HG02571 (cell line): ENCODE results near the gene DUSP6.

Experiments used
- ATAC-seq: cut with Tn5 transposase; IDR thresholded peaks from one replicate; pipeline ENCODE4 v1.9.1; 2021; ENCODE audit warnings: mild to moderate bottlenecking, moderate library complexity; ENCODE audit not compliant: unreplicated experiment

Gene DUSP6

GRCh38 chr12:89352492-89353187 lies at the start of gene DUSP6:
TSS of gene DUSP6 (minus strand) at chr12:89352501. CDS start at chr12:89352039, 462 bp downstream.
- ATAC-seq: peak; percentile 24

- no peak for ATAC-seq
Observed at GRCh38 chr12:89401433-89402058, 49.2 kb upstream of the DUSP6 start.

GRCh38 chr12:89400415-89400814 lies 48.1 kb upstream of the DUSP6 start:
- no peak for ATAC-seq

- ATAC-seq: no peak
Observed at GRCh38 chr12:89395712-89396111, 43.4 kb upstream of the DUSP6 start.

- no peak for ATAC-seq
Observed at GRCh38 chr12:89393551-89394121, 41.3 kb upstream of the DUSP6 start.

GRCh38 chr12:89392391-89392790 lies 40.1 kb upstream of the DUSP6 start:
- ATAC-seq: no peak

GRCh38 chr12:89391726-89392336 lies 39.5 kb upstream of the DUSP6 start:
- ATAC-seq: no peak

- ATAC-seq: no peak
Observed at GRCh38 chr12:89390802-89391673, 38.7 kb upstream of the DUSP6 start.

GRCh38 chr12:89389755-89390661 lies 37.7 kb upstream of the DUSP6 start:
- no peak for ATAC-seq

- ATAC-seq: no peak
Observed at GRCh38 chr12:89386138-89386537, 33.8 kb upstream of the DUSP6 start.

- ATAC-seq: no peak
Observed at GRCh38 chr12:89384807-89385206, 32.5 kb upstream of the DUSP6 start.

GRCh38 chr12:89384050-89384758 lies 31.9 kb upstream of the DUSP6 start:
- no peak for ATAC-seq

GRCh38 chr12:89383235-89384049 lies 31.1 kb upstream of the DUSP6 start:
- no peak for ATAC-seq

GRCh38 chr12:89382328-89382727 lies 30.0 kb upstream of the DUSP6 start:
- no peak for ATAC-seq

- ATAC-seq: no peak
Observed at GRCh38 chr12:89379839-89380467, 27.7 kb upstream of the DUSP6 start.

GRCh38 chr12:89379148-89379838 lies 27.0 kb upstream of the DUSP6 start:
- ATAC-seq: no peak

GRCh38 chr12:89376844-89377243 lies 24.5 kb upstream of the DUSP6 start:
- no peak for ATAC-seq
